ENCODE results near the gene PNKD. TPM values are rescaled to one million over a fixed set of nuclear protein-coding genes. Genes with fewer than 3 reads are reported as not detected.

The PNKD gene
- total and polyA plus RNA-seq, 2 experiments from 2014 or later: 28.2 to 83.3 TPM

DNA sequence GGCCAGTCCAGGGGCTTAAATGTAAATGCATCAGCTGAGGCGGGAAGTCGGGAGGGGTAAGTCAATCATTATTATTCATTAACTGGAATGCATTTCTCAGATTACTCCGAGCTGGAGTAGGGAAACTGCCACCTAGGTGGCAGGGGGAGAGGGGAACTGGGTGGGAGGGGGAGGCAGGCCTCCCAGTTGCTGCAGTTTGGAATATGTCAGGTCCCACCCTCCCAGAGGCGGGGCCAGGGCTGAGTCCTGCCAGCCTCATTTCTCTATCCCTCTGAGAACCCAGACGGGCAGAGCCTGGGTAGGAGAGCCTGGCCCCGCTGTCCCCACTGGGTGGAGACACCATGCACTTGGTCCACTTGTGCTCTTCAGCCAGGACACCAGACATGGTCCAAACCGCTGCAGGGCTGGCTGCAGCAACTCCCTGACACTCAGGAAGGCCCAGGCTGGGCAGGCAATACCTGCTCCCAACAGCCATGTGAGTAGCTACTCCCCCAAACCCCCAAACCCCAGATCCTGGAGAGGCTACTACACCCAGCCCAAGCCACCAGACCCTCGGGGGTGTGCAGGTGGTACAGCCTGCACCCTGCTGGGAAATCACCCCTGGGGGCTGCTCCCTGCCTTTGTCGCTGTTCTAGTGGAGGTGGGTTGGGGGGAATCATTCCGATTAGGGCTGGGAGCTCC is 9.4 kb upstream of the PNKD start, which contains the start of gene GPBAR1:
GPBAR1 (plus strand) TSS at position 274 of the 681 bp plus-strand sequence. CDS start 1,710 bp downstream, outside the sequence.
- Mint-ChIP-seq H3K4me3 (peak within 1 kb of the TSS; percentile 42; the same call in 2 of the 3 replicates), H3K36me3 (ENCODE audit: low read depth) (peaks cover 26% of the 10 kb centered on the region), H3K4me1 (peaks cover 33% of the 10 kb centered on the region), H3K27ac (peak within 1 kb of the TSS; percentile 55), H3K27me3 (ENCODE audit: insufficient read depth, low read depth, poor library complexity) (peaks cover 16% of the 10 kb centered on the region), H3K9me3 (no peaks in the 10 kb centered on the region)
- Histone ChIP-seq H3K36me3 (ENCODE audit: insufficient read depth) (peaks cover 3% of the 10 kb centered on the region; the same call in 1 of the 2 replicates), H3K4me1 (ENCODE audit: insufficient read depth) (peaks cover 29% of the 10 kb centered on the region), H3K4me2 (peak within 1 kb of the TSS; percentile 57; the same call in 1 of the 2 replicates), H4K20me1 (replicated peaks; ENCODE audit: insufficient read depth) (peaks cover 4% of the 10 kb centered on the region; the same call in 1 of the 2 replicates), H3K27me3 (ENCODE audit: insufficient read depth) (no peaks in the 10 kb centered on the region), H3K27ac (ENCODE audit: low read depth) (peak within 1 kb of the TSS; percentile 83), H3K79me2 (replicated peaks; ENCODE audit: insufficient read depth) (no peaks in the 10 kb centered on the region), H2AFZ (no peak within 1 kb of the TSS), H3F3A (replicated peaks; ENCODE audit: low read depth) (peaks cover 10% of the 10 kb centered on the region), H3K4me3 (peak within 1 kb of the TSS; percentile 14; the same call in 1 of the 2 replicates), H3K9me2 (ENCODE audit: insufficient read depth) (no peaks in the 10 kb centered on the region)
- peak; percentile 77 for ATAC-seq
- no peak for TF ChIP-seq ZNF331 (CRISPR knock-in tag; IDR thresholded peaks at IDR 0.05; ENCODE audit: low read depth)
- TF ChIP-seq, protein P1, sequence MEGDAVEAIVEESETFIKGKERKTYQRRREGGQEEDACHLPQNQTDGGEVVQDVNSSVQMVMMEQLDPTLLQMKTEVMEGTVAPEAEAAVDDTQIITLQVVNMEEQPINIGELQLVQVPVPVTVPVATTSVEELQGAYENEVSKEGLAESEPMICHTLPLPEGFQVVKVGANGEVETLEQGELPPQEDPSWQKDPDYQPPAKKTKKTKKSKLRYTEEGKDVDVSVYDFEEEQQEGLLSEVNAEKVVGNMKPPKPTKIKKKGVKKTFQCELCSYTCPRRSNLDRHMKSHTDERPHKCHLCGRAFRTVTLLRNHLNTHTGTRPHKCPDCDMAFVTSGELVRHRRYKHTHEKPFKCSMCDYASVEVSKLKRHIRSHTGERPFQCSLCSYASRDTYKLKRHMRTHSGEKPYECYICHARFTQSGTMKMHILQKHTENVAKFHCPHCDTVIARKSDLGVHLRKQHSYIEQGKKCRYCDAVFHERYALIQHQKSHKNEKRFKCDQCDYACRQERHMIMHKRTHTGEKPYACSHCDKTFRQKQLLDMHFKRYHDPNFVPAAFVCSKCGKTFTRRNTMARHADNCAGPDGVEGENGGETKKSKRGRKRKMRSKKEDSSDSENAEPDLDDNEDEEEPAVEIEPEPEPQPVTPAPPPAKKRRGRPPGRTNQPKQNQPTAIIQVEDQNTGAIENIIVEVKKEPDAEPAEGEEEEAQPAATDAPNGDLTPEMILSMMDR (conservative IDR thresholded peaks at IDR 0.05; ENCODE audit: low read depth in 2 of 2): peak in 1 of 2 experiments; percentile 19; a peak in 2 of 4 replicates
- peak; percentile 71 for DNase-seq (ENCODE audit: low spot score)

DNA sequence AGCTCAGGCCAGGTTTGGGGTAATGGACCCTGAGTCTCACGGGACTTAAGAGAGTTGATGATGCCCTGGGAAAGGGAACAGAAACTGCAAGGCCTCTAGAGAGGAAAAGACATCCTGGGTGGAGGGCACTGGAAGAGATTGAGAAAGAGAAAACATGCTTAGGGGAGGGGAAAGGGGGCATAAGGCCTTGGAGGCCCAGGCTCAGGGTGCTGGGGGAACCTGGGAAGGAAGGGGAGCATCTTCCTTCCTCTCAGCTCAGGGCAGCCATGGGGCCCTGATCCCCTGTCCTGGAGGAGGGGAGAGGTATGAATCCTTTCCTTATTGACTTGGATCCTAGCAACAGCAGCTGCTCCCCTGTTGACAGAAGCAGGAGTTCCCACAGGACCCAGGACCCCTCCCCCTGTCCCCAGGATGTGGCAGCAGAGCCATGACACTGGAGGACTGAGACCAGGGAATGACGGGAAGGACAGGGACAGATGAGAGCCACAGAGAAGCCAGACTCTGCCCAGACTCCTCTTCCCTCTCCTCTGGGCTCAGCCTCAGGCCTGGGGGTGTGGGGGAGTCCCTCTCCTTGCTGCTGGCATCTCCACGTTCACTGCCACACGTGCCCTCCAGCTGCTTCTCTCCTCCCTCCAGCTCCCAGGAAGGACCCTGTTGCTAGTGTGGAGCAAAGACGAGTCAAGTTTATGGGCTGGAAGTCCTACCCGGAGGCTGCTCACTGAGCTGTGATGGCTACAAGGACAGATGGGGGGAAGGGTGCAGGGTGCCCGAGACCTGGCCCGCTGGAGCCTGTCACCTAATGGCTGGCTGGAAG is 8.7 kb upstream of the PNKD start:
- no peaks in the 10 kb centered on the region for H3K9me3 Mint-ChIP-seq
- Histone ChIP-seq H3F3A (replicated peaks; ENCODE audit: low read depth) (peaks cover 7% of the 10 kb centered on the region), H3K27me3 (ENCODE audit: insufficient read depth) (no peaks in the 10 kb centered on the region), H3K4me2 (peak overlapping the region; percentile 57; the same call in 1 of the 2 replicates), H3K27ac (ENCODE audit: low read depth) (peak overlapping the region; percentile 83), H3K9me2 (ENCODE audit: insufficient read depth) (no peaks in the 10 kb centered on the region), H3K79me2 (replicated peaks; ENCODE audit: insufficient read depth) (no peaks in the 10 kb centered on the region), H4K20me1 (replicated peaks; ENCODE audit: insufficient read depth) (peaks cover 4% of the 10 kb centered on the region; the same call in 1 of the 2 replicates), H3K4me1 (ENCODE audit: insufficient read depth) (peaks cover 29% of the 10 kb centered on the region), H3K36me3 (ENCODE audit: insufficient read depth) (no peaks in the 10 kb centered on the region), H2AFZ (no peak overlapping the region), H3K4me3 (no peak overlapping the region; the same call in 1 of the 2 replicates)
- TF ChIP-seq NANOG (IDR thresholded peaks at IDR 0.05; ENCODE audit: borderline replicate concordance) (no peak), EZH2phosphoT487 (IDR thresholded peaks at IDR 0.05; ENCODE audit: unreplicated experiment) (no peak), CREB1 (CRISPR knock-in tag; IDR thresholded peaks at IDR 0.05; ENCODE audit: low read depth) (no peak), ZNF114 (CRISPR knock-in tag; IDR thresholded peaks at IDR 0.05) (no peak)
- TF ChIP-seq, protein P2, sequence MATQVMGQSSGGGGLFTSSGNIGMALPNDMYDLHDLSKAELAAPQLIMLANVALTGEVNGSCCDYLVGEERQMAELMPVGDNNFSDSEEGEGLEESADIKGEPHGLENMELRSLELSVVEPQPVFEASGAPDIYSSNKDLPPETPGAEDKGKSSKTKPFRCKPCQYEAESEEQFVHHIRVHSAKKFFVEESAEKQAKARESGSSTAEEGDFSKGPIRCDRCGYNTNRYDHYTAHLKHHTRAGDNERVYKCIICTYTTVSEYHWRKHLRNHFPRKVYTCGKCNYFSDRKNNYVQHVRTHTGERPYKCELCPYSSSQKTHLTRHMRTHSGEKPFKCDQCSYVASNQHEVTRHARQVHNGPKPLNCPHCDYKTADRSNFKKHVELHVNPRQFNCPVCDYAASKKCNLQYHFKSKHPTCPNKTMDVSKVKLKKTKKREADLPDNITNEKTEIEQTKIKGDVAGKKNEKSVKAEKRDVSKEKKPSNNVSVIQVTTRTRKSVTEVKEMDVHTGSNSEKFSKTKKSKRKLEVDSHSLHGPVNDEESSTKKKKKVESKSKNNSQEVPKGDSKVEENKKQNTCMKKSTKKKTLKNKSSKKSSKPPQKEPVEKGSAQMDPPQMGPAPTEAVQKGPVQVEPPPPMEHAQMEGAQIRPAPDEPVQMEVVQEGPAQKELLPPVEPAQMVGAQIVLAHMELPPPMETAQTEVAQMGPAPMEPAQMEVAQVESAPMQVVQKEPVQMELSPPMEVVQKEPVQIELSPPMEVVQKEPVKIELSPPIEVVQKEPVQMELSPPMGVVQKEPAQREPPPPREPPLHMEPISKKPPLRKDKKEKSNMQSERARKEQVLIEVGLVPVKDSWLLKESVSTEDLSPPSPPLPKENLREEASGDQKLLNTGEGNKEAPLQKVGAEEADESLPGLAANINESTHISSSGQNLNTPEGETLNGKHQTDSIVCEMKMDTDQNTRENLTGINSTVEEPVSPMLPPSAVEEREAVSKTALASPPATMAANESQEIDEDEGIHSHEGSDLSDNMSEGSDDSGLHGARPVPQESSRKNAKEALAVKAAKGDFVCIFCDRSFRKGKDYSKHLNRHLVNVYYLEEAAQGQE (IDR thresholded peaks at IDR 0.05; ENCODE audit: unreplicated experiment): no peak
- TF ChIP-seq, protein P3, sequence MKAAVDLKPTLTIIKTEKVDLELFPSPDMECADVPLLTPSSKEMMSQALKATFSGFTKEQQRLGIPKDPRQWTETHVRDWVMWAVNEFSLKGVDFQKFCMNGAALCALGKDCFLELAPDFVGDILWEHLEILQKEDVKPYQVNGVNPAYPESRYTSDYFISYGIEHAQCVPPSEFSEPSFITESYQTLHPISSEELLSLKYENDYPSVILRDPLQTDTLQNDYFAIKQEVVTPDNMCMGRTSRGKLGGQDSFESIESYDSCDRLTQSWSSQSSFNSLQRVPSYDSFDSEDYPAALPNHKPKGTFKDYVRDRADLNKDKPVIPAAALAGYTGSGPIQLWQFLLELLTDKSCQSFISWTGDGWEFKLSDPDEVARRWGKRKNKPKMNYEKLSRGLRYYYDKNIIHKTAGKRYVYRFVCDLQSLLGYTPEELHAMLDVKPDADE (IDR thresholded peaks at IDR 0.05): no peak
- ATAC-seq (no peak), DNase-seq (ENCODE audit: low spot score) (peak; percentile 34)
- H3K4me3 Mint-ChIP-seq: no peak overlapping the region; the same call in 2 of the 3 replicates
- peaks cover 33% of the 10 kb centered on the region for H3K4me1 Mint-ChIP-seq
- H3K27ac Mint-ChIP-seq: peak overlapping the region; percentile 55
- H3K27me3 Mint-ChIP-seq (ENCODE audit: insufficient read depth, low read depth, poor library complexity): peaks cover 16% of the 10 kb centered on the region
- peaks cover 27% of the 10 kb centered on the region for H3K36me3 Mint-ChIP-seq (ENCODE audit: low read depth)
